HepG2 (cell line): ENCODE data around the gene FITM1. TPM values are rescaled to one million over a fixed set of nuclear protein-coding genes. Genes with fewer than 3 reads are reported as not detected.

ENCODE experiments used
- ATF7 ChIP-seq, 2 experiments: fragments of 450-650 bp in 1 of 2; sonication (generic) in 1 of 2; formaldehyde crosslinking in 1 of 2; IDR thresholded peaks; 2 replicates each; pipeline versions ENCODE4 v1.4.0 to v1.6.1; 2016 to 2020; ENCODE audit warnings: antibody characterized with exemption in 1 of 2, mild to moderate bottlenecking in 1 of 2, missing genetic modification reagents in 1 of 2
- NCOA1 ChIP-seq: sonication (generic); formaldehyde crosslinking; IDR thresholded peaks from 2 replicates; pipeline ENCODE4 v1.9.0; 2021; ENCODE audit warnings: missing genetic modification reagents
- NFE2L2 ChIP-seq: fragments of 150-350 bp; IDR thresholded peaks from 2 replicates; pipeline ENCODE4 v1.6.1; 2014; ENCODE audit warnings: low read length
- NFYC ChIP-seq: IDR thresholded peaks from 2 replicates; pipeline ENCODE4 v1.6.1; 2016; ENCODE audit warnings: missing genetic modification reagents, missing compliant biosample characterization
- NR2F1 ChIP-seq, 2 experiments: fragments of 450-650 bp in 1 of 2; formaldehyde crosslinking in 1 of 2; IDR thresholded peaks; 2 replicates each; pipeline versions ENCODE4 v1.5.0 to v1.6.1; 2016 to 2020; ENCODE audit warnings: mild to moderate bottlenecking in 1 of 2, missing compliant biosample characterization in 1 of 2, missing genetic modification reagents in 1 of 2, moderate library complexity in 1 of 2
- SNAI1 ChIP-seq: sonication (generic); formaldehyde crosslinking; IDR thresholded peaks from 2 replicates; pipeline ENCODE4 v1.5.0; 2020; ENCODE audit warnings: mild to moderate bottlenecking, missing genetic modification reagents, borderline replicate concordance
- TAF15 ChIP-seq: fragments of 200-400 bp; formaldehyde crosslinking; IDR thresholded peaks from one replicate; pipeline ENCODE4 v1.6.1; 2018; ENCODE audit warnings: mild to moderate bottlenecking, low read depth, low read length; ENCODE audit not compliant: poor library complexity, severe bottlenecking
- TFDP1 ChIP-seq: IDR thresholded peaks from 2 replicates; pipeline ENCODE4 v1.6.1; 2016; ENCODE audit warnings: missing compliant biosample characterization, missing genetic modification reagents, borderline replicate concordance
- TMF1 ChIP-seq: sonication (generic); formaldehyde crosslinking; IDR thresholded peaks from 2 replicates; pipeline ENCODE4 v1.8.1; 2022; ENCODE audit warnings: low read depth, missing genetic modification reagents
- ZBTB39 ChIP-seq: sonication (generic); formaldehyde crosslinking; IDR thresholded peaks from 2 replicates; pipeline ENCODE4 v1.5.0; 2020; ENCODE audit warnings: missing genetic modification reagents
- ZFYVE20 ChIP-seq: sonication (generic); formaldehyde crosslinking; IDR thresholded peaks from 2 replicates; pipeline ENCODE4 v1.8.0; 2023; ENCODE audit warnings: low read depth, mild to moderate bottlenecking, moderate library complexity, missing genetic modification reagents, borderline replicate concordance
- ZNF230 ChIP-seq: sonication (generic); formaldehyde crosslinking; IDR thresholded peaks from 2 replicates; pipeline ENCODE4 v1.4.0; 2020; ENCODE audit warnings: mild to moderate bottlenecking, missing genetic modification reagents
- ZNF256 ChIP-seq: sonication (generic); formaldehyde crosslinking; conservative IDR thresholded peaks from 2 replicates; pipeline ENCODE4 v1.4.0; 2020; ENCODE audit warnings: missing genetic modification reagents
- ZNF646 ChIP-seq: sonication (generic); formaldehyde crosslinking; IDR thresholded peaks from 2 replicates; pipeline ENCODE4 v1.9.0; 2021; ENCODE audit warnings: mild to moderate bottlenecking, missing genetic modification reagents
- ZNF709 ChIP-seq: sonication (generic); formaldehyde crosslinking; IDR thresholded peaks from 2 replicates; pipeline ENCODE4 v1.5.0; 2020; ENCODE audit warnings: mild to moderate bottlenecking, missing genetic modification reagents
- ZNF773 ChIP-seq: sonication (generic); formaldehyde crosslinking; IDR thresholded peaks from 2 replicates; pipeline ENCODE4 v1.4.0; 2020; ENCODE audit warnings: missing genetic modification reagents, borderline replicate concordance
- ZSCAN9 ChIP-seq: IDR thresholded peaks from 2 replicates; pipeline ENCODE4 v1.6.1; 2016; ENCODE audit warnings: borderline replicate concordance
- ZZZ3 ChIP-seq: sonication (generic); formaldehyde crosslinking; IDR thresholded peaks from 2 replicates; pipeline ENCODE4 v1.4.0; 2020; ENCODE audit warnings: missing genetic modification reagents, mild to moderate bottlenecking, borderline replicate concordance
- polyA plus RNA-seq, 8 experiments: library from polyadenylated mRNA; depleted of rRNA in 3 of 8; stranded (reverse) in 7 of 8; unstranded in 1 of 8; fragments of >200 nt; fragmentation: Illumina TruSeq in 4 of 8; extraction: Trizol in 4 of 8; gene quantifications; 2 replicates each; pipeline versions ENCODE4 v1.2.1 to v1.2.3, GENCODE V29; 2011 to 2016; ENCODE audit warnings: low read depth in 4 of 8, missing spikeins in 1 of 8, mixed read lengths in 1 of 8; ENCODE audit not compliant: insufficient read depth in 1 of 8
- total RNA-seq, 5 experiments: library from RNA; depleted of rRNA; stranded (reverse); fragments of >200 nt; fragmentation: Illumina TruSeq; extraction: Trizol; gene quantifications; 2 replicates each; pipeline ENCODE4 v1.2.3, GENCODE V29; 2016; ENCODE audit warnings: low read depth in 1 of 5
- TF ChIP-seq, protein P1 (sequence below): sonication (generic); formaldehyde crosslinking; IDR thresholded peaks from 2 replicates; pipeline ENCODE4 v1.5.1; 2020; ENCODE audit warnings: missing genetic modification reagents, mild to moderate bottlenecking, borderline replicate concordance

FITM1 gene
- total and polyA plus RNA-seq, 2 of the 13 experiments (the other 11 are each of a cell fraction or from before 2014, with no cell fraction given), result 2.7 to 5.8 TPM

DNA sequence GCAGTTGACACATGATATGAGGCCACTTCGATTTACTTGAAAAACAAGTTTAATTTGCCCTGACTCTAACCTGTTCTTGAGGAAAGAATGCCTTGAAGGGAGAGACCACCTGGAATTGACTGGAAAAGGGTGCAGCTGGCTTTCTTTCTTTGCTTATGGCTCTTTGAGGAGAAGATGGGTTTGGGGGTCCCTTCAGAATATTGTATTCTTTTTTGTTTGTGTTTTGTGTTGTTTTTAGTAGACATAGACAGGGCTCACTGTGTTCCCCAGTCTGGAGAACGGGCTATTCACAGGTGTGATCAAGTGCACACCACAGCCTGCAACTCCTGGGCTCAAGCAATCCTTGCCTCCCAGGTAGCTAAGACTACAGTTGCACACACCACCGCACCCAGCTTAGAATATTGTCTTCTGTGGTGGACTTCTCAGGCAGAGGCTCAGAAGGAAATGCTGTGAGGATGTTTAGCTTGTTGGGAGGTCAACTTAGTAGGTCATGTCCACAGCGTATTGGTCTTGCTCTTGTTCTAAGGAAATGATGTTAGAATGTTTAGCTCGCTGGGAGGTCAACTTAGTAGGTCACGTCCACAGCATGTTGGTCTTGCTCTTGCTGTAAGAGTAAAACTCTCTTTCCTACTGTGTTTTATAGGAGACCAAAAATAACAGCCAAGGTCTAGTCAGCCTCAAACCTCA, 14.2 kb upstream of the FITM1 start (continued):
- TF ChIP-seq NR2F1 (CRISPR knock-in tag; IDR thresholded peaks at IDR 0.05), result no peak
- TF ChIP-seq, protein P1, sequence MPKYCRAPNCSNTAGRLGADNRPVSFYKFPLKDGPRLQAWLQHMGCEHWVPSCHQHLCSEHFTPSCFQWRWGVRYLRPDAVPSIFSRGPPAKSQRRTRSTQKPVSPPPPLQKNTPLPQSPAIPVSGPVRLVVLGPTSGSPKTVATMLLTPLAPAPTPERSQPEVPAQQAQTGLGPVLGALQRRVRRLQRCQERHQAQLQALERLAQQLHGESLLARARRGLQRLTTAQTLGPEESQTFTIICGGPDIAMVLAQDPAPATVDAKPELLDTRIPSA (CRISPR knock-in tag), result no peak
- TF ChIP-seq TFDP1 (CRISPR knock-in tag), result no peak
- 0 out of 2 replicates have a peak, but pooled peaks have one; percentile 21 for TF ChIP-seq ZNF256
- no peak for TF ChIP-seq ZNF646
- TF ChIP-seq ZFYVE20 (CRISPR knock-in tag), result no peak
- TF ChIP-seq ZNF773, result 0 out of 2 replicates have a peak, but pooled peaks have one; percentile 39
- no peak for TF ChIP-seq ZNF709 (CRISPR knock-in tag)
- no peak for TF ChIP-seq NFE2L2
- TF ChIP-seq ZNF230, result no peak
- TF ChIP-seq SNAI1 (CRISPR knock-in tag), result no peak
- no peak for TF ChIP-seq ZSCAN9 (CRISPR knock-in tag)
- TF ChIP-seq TAF15, result no peak
- peak; percentile 12; the same call in 1 of the 2 replicates for TF ChIP-seq TMF1 (CRISPR knock-in tag)
- no peak for TF ChIP-seq ZZZ3 (CRISPR knock-in tag)
- 0 out of 2 replicates have a peak, but pooled peaks have one; percentile 27 for TF ChIP-seq ZBTB39 (CRISPR knock-in tag)
- TF ChIP-seq ATF7 (IDR thresholded peaks at IDR 0.05), result no peak
- TF ChIP-seq ATF7 (CRISPR knock-in tag; IDR thresholded peaks at IDR 0.05), result no peak
- no peak for TF ChIP-seq NCOA1 (CRISPR knock-in tag)
- no peak for TF ChIP-seq NFYC (CRISPR knock-in tag)
